PC-3 (cell line): ENCODE measurements around the gene ACYP2. TPM values are rescaled to one million over a fixed set of nuclear protein-coding genes. Genes with fewer than 3 reads are reported as not detected.

ENCODE experiments used
- ATAC-seq: fragments of 200-7000 bp; cut with Tn5 transposase; 2 replicates; pipeline ENCODE4 v1.9.1; 2020; ENCODE audit warnings: mild to moderate bottlenecking, moderate library complexity
- BruUV-seq: library from RNA; stranded (reverse); fragments of 400-500 nt; replicated peaks from 2 replicates; lab custom pipeline; 2021; lab: Mats Ljungman, UMichigan
- CTCF ChIA-PET: fragments of 300-600 bp; sonication (Branson Sonifier 250); formaldehyde crosslinking; loops from one replicate; lab custom pipeline; 2022; ENCODE audit warnings: antibody characterized with exemption; lab: Charles Lee
- POLR2A ChIA-PET: fragments of 300-600 bp; sonication (Branson Sonifier 250); formaldehyde crosslinking; loops from one replicate; lab custom pipeline; 2022; ENCODE audit warnings: antibody characterized with exemption; ENCODE audit not compliant: unreplicated experiment; lab: Charles Lee
- DNase-seq: peaks from one replicate; pipeline ENCODE4 v3.0.0-alpha.2; 2015
- H2AFZ ChIP-seq: fragments of 300-600 bp; sonication (generic); 2 replicates; pipeline ENCODE4 v1.6.0; 2016; ENCODE audit warnings: antibody characterized with exemption, low read length
- H3F3A ChIP-seq: fragments of 300-600 bp; sonication (generic); one replicate; pipeline ENCODE4 v1.6.0; 2017; ENCODE audit warnings: antibody characterized with exemption, low read length, control low read depth, mild to moderate bottlenecking; ENCODE audit not compliant: unreplicated experiment
- H3K27ac ChIP-seq: fragments of 300-600 bp; sonication (generic); 2 replicates; pipeline ENCODE4 v1.5.1; 2016; ENCODE audit warnings: mild to moderate bottlenecking, low read length
- H3K27me3 ChIP-seq: fragments of 300-600 bp; sonication (generic); 2 replicates; pipeline ENCODE4 v1.6.1; 2016; ENCODE audit warnings: low read length, mixed read lengths
- H3K36me3 ChIP-seq: fragments of 300-600 bp; sonication (generic); 2 replicates; pipeline ENCODE4 v1.6.1; 2016; ENCODE audit warnings: low read depth, mixed run types, low read length, mixed read lengths
- H3K4me1 ChIP-seq: fragments of 300-600 bp; sonication (generic); 2 replicates; pipeline ENCODE4 v1.5.1; 2016; ENCODE audit warnings: low read length; ENCODE audit not compliant: insufficient read depth
- H3K4me2 ChIP-seq: fragments of 300-600 bp; sonication (generic); 2 replicates; pipeline ENCODE4 v1.6.0; 2016; ENCODE audit warnings: low read length
- H3K4me3 ChIP-seq: fragments of 300-600 bp; sonication (generic); 2 replicates; pipeline ENCODE4 v1.5.1; 2016; ENCODE audit warnings: mild to moderate bottlenecking, low read length, mixed read lengths
- H3K79me2 ChIP-seq: fragments of 300-600 bp; sonication (generic); 2 replicates; pipeline ENCODE4 v1.6.1; 2017; ENCODE audit warnings: low read length, mixed read lengths
- H3K9ac ChIP-seq: fragments of 300-600 bp; sonication (generic); 2 replicates; pipeline ENCODE4 v1.6.0; 2016; ENCODE audit warnings: mild to moderate bottlenecking, low read length
- H3K9me2 ChIP-seq: fragments of 300-600 bp; sonication (generic); replicated peaks from 2 replicates; pipeline ENCODE4 v1.6.1; 2016; ENCODE audit warnings: mixed run types, low read length, mixed read lengths
- H3K9me3 ChIP-seq: fragments of 300-600 bp; sonication (generic); 2 replicates; pipeline ENCODE4 v1.6.1; 2016; ENCODE audit warnings: low read length, mixed read lengths
- H4K20me1 ChIP-seq: fragments of 300-600 bp; sonication (generic); 2 replicates; pipeline ENCODE4 v1.6.1; 2016; ENCODE audit warnings: low read length, mixed read lengths
- CTCF ChIP-seq: fragments of 300-600 bp; sonication (generic); conservative IDR thresholded peaks from 2 replicates; pipeline ENCODE4 v1.5.1; 2017; ENCODE audit warnings: antibody characterized with exemption, low read depth, mild to moderate bottlenecking, low read length
- EZH2 ChIP-seq: fragments of 300-600 bp; sonication (generic); IDR thresholded peaks from one replicate; pipeline ENCODE4 v1.6.1; 2017; ENCODE audit warnings: antibody characterized with exemption, mild to moderate bottlenecking, low read length; ENCODE audit not compliant: unreplicated experiment
- EZH2phosphoT487 ChIP-seq: fragments of 300-600 bp; sonication (generic); IDR thresholded peaks from 2 replicates; pipeline ENCODE4 v1.6.1; 2018; ENCODE audit warnings: mild to moderate bottlenecking, antibody characterized with exemption, low read length, borderline replicate concordance
- intact Hi-C: fragments of 100-400 bp; cut with micrococcal nuclease; formaldehyde crosslinking; loops from 2 replicates; pipeline ENCODE4 v1.9.0; 2023
- total RNA-seq: library from RNA; depleted of rRNA; stranded (reverse); fragments of >200 nt; gene quantifications from 2 replicates; pipeline ENCODE4 v1.2.3, GENCODE V29; 2014

The ACYP2 gene
- total RNA-seq, 1 experiment from 2014 or later, result 8.3 TPM

GRCh38 chr2:54208364-54209240 is 93.2 kb downstream of the ACYP2 start:
- H3F3A ChIP-seq, result no peaks in the 10 kb centered on the region
- H3K9me3 ChIP-seq, result no peaks in the 10 kb centered on the region
- no peak overlapping the region for H3K4me2 ChIP-seq
- no TSS peak for BruUV-seq
- intact Hi-C loops, result loop anchor here (10.0 kb wide), 2 partner anchors 106 to 246 kb away; partner anchors contain the start of gene SPTBN1
- no peak for TF ChIP-seq CTCF
- no peak for TF ChIP-seq EZH2
- no peak for TF ChIP-seq EZH2phosphoT487
- H3K27me3 ChIP-seq, result no peaks in the 10 kb centered on the region
- ATAC-seq (no peak), DNase-seq (no peak)
- H2AFZ ChIP-seq, result no peak overlapping the region
- H3K36me3 ChIP-seq, result no peaks in the 10 kb centered on the region
- H3K9ac ChIP-seq, result no peak overlapping the region
- H3K27ac ChIP-seq, result no peak overlapping the region
- no peaks in the 10 kb centered on the region for H3K79me2 ChIP-seq
- no peaks in the 10 kb centered on the region for H3K4me1 ChIP-seq
- no peak overlapping the region for H3K4me3 ChIP-seq
- no peaks in the 10 kb centered on the region for H4K20me1 ChIP-seq
- CTCF ChIA-PET, result no interaction called here
- H3K9me2 ChIP-seq, result no peaks in the 10 kb centered on the region
- POLR2A ChIA-PET, result no interaction called here

GRCh38 chr2:54209379-54209778 is 94.0 kb downstream of the ACYP2 start:
- POLR2A ChIA-PET, result no interaction called here
- H2AFZ ChIP-seq, result no peak overlapping the region

More at GRCh38 chr2:54209379-54209778, 94.0 kb downstream of the ACYP2 start:
- no peaks in the 10 kb centered on the region for H3K79me2 ChIP-seq
- H3K36me3 ChIP-seq, result no peaks in the 10 kb centered on the region
- BruUV-seq, result no TSS peak
- intact Hi-C loops, result loop anchor here (10.0 kb wide), 2 partner anchors 105 to 245 kb away; partner anchors contain the start of gene SPTBN1
- ATAC-seq (no peak), DNase-seq (no peak)
- H3K9ac ChIP-seq, result no peak overlapping the region
- no peaks in the 10 kb centered on the region for H3K27me3 ChIP-seq
- CTCF ChIA-PET, result no interaction called here
- H3K9me3 ChIP-seq, result no peaks in the 10 kb centered on the region
- H3K9me2 ChIP-seq, result no peaks in the 10 kb centered on the region
- TF ChIP-seq EZH2 (no peak), CTCF (no peak), EZH2phosphoT487 (no peak)
- H3F3A ChIP-seq, result no peaks in the 10 kb centered on the region
- H4K20me1 ChIP-seq, result no peaks in the 10 kb centered on the region
- H3K4me3 ChIP-seq, result no peak overlapping the region
- H3K27ac ChIP-seq, result no peak overlapping the region
- H3K4me2 ChIP-seq, result no peak overlapping the region
- H3K4me1 ChIP-seq, result no peaks in the 10 kb centered on the region
